Measurements from ENCODE around the gene TMEM242. TPM values are rescaled to one million over a fixed set of nuclear protein-coding genes. Genes with fewer than 3 reads are reported as not detected.

Gene TMEM242
- total RNA-seq, 1 donor from 2014 or later, result 7.5 TPM

DNA sequence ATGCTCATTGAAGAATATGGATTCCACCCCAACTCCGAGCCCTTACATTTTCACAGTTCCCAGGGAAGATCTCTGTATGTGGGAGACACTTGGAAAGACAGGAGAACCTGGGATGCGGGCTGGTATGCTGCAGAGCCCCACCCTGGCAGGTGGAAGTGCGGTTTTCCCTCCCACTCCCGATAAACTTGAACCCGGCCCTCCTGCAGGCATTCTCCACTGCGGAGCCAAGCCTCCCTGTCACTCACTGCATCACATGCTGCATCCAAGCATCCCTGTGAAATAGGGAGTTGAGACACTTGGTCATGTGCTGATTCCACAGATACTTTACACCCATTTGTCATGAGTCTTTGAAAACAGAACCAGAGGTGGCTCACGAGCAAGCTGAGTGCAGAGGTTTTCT lies 35.4 kb downstream of the TMEM242 start:
- DNase-seq, result no peak

DNA sequence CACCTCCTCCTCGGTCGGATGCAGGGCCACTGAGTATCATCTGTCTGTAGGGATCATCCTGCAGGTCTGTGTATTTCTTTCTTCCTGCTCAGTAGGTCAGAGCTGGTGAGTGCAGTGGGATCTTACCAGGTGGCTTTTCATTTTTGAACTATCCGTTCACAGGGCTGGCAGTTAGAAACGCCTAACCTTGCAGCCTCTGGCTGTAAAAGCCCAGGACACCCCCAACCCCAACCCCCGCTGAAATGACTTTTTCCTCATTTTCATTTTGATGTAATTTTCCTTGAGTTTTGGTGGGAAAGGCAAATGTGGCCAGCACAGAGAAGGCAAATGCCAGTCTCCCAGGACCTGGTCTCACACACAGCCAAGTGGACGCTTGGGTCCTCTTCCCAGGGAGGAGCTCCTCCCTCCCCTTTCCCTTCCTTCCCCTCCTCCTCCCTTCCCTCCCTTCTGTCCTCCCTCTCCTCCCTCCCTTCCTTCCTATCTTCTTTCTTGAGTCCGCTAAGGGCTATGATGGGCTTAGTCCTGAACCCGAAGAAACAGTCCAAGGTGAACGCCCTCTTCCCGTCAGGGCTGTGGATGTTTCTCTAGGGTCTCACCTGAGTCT lies 36.0 kb downstream of the TMEM242 start:
- no peak for DNase-seq

DNA sequence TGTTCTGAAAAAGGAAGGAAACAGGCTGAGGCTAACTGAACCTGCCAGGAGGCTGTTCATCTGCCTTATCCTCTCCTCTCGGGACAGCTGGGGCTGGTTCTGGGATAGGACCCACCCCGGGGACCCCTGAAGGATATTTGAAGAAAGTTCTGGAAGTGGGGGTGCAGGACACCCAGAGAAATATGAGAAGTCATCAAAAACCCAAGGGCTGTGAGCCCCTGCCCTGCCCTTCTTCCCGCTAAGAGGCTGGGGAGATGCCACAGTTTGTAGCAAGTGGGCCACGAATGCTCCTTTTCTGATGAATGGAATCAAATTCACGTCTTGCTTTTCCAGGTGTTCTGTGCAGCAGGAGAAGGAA lies 37.9 kb downstream of the TMEM242 start:
- DNase-seq, result no peak

DNA sequence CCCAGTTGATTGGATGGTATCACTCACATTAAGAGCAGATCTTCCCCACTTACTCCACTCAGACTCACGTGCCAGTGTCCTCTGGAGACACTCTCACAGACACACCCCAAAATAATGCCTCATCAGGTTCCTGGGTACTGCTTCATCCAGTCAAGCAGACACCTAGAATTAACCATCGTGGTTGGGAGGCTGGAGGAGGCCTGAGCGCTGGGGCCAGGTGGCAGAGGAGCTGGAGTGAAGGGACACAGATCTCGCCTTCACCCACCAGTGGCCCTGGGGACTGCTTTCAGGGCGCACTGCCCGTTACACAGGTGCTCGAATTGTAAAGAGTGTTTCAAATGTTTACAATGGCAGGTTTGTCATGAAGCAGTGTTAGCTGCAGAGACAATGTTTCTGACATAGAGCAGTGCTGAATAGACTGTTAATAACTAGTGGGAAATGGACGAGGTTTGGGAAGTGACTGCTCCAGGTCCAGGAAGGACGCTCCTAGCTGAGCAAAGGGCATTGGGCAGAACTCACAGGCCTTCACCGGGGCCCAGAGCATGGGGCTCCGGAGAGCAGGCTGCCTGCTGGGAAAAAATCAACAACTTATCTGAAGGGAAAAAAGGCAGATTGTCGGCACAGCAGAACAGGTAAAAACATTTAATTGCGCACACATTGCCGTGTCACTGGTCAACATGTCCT lies 38.4 kb downstream of the TMEM242 start:
- no peak for DNase-seq

DNA sequence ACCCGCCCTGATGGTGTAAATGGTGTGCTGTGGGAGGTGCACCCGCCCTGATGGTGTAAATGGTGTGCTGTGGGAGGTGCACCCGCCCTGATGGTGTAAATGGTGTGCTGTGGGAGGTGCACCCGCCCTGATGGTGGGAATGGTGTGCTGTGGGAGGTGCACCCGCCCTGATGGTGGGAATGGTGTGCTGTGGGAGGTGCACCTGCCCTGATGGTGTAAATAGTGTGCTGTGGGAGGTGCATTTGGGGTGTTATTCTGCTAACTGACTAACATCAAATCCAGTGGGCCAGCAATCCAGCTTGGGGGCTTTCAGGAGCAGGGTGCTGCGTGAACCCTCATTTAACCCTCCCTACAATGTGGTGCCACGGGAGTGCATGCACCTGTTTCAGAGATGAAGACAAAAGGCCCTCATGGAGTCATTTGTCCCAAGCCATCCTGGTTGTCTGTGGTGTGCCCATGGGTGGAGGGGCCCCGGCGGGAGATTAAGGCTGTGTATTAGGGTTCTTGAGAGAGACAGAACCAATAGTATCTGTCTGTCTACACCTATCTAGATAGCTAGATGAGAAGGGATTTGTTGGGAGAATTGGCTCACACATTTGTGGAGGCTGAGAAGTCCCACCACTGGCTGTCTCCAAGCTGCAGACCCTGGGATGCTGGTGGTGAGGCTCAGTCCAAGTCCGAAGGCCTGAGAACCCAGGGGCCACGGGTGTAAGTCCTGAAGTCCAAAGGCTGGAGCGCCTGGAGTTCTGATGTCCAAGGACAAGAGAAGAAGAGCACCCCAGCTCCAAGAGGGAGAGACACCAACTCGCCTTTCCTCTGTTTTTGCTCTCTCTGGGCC lies 39.2 kb downstream of the TMEM242 start:
- DNase-seq, result no peak

DNA sequence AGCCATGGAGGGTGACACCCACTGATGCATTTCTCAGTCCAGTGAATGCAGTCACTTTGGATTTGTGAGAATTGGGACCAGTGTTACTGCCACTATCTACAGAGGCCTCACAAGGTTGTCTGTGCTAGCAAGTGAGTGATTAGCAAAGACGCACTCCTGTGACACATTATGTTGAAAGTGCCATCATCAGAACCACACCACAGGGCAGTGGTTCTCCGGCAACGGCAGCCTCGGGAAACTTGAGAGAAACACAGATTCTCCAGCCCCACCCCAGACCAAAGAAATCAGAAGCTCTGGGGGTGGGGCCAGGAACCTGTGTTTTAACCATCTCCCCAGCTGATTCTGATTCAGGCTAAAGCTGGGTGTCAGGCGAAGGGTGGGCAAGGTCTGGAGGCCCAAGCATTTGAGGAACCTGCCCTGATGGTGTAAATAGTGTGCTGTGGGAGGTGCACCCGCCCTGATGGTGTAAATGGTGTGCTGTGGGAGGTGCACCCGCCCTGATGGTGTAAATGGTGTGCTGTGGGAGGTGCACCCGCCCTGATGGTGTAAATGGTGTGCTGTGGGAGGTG lies 39.9 kb downstream of the TMEM242 start:
- DNase-seq, result no peak

DNA sequence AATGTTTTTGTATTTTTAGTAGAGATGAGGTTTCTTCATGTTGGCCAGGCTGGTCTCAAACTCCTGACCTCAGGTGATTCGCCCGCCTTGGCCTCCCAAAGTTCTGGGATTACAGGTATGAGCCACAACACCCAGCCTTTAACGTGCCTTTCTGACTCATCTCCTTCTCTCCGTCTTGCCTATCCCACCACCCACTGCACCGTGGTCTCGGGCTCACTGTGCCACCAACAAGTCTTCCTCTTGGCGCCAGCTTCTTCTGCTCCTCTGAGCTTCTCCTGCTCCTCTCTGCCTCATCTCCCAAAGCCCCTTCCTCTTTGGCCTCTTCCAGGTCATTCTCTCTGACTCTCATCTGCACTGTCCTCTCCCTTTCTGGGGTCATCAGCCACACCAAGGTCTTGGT lies 41.0 kb downstream of the TMEM242 start:
- DNase-seq, result no peak

DNA sequence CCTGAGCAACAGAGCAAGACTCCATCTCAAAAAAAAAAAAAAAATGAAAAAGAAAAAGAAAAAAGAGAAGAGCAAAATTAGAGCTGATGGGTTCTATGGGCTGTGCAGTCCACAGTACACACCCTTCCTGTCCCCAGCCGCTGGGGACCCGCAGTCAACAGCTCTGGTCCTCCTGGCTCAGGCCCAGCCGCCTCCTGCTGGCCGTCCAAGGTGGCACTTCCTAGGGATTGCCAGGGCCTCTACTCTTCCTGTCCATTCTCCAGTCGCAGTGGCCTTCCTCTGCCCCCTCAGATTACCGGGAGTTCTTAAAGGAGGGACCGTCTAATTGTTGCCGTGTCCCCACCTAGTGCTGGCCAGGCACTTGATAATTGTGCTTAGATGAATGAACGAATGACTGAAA lies 41.7 kb downstream of the TMEM242 start:
- DNase-seq, result peak; percentile 59

DNA sequence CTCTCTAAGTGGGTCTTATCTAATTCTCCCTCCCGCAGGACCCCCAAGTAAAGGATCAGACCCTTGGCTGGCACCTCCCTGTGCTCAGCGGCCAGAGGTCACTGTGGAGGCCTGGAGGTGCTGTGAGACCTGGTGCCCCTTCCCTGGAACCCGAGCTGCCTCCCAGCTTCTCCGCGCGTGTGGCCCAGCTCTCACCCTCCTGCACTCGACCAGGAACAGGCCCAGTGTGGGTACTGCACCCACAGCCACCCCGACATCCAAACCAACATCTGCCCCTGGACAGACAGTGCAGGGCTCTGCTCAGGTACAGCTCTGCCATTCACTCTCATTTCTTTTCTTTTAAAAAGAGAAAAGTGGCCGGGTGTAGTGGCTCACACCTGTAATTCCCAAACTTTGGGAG lies 42.4 kb downstream of the TMEM242 start:
- DNase-seq, result no peak

DNA sequence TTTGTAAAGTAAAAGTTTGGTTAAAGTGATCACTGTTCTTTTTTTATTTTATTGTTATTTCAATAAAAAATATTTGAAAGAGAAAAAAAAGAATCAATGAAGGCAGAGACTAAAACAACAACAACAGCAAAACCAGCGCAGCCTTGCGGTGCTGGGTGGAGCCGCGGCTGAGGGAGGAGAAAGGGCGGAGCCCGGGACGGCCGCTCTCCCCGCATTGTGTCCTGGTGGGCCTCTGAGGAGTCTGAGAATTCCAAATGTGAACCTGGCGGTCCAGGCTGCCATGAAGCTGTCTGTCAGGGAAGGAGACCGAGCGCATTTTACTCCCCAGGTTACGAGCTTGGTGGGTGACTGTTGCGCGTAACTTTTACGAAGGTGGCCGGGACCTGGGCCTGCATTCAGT lies 43.2 kb downstream of the TMEM242 start:
- no peak for DNase-seq

DNA sequence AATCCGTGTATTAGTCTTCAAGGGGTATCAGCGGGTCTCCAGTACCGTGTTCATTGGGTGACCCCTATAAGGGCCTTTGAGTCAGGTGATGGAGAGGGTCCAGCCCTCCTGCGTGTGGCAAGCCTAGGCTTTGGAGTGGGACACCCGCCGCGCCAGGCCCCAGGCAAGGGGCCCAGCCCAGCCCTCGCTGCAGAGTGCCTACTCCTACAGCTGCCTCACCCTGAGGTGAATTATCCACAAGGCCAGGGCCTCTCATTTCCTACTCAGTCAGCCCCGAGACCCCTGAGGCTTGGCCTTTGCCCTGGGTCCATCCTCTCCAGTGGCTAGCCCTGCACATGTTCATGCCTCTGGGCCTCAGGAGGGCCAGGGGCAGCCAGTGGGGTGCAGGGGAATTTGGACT lies 45.1 kb downstream of the TMEM242 start:
- DNase-seq, result no peak

DNA sequence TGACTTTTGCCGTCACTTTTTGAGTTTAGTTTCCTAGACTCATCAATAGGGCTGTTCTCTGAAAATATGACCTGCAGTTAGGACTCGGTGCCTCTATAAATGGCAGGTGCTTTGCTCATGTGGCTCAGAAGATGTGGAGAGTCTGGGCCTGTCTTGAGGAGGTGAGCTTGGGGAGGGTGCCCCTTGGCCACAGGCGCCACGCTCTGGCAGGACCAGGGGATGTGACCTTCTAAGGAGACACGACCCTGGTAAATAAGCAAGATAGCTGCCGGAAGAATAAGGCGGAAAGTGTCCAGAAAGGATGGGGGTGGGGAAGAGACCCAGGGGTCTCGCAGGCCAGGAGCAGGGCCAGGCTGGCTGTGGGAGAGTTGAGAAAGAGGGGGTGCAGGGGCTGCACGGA lies 46.6 kb downstream of the TMEM242 start:
- no peak for DNase-seq

DNA sequence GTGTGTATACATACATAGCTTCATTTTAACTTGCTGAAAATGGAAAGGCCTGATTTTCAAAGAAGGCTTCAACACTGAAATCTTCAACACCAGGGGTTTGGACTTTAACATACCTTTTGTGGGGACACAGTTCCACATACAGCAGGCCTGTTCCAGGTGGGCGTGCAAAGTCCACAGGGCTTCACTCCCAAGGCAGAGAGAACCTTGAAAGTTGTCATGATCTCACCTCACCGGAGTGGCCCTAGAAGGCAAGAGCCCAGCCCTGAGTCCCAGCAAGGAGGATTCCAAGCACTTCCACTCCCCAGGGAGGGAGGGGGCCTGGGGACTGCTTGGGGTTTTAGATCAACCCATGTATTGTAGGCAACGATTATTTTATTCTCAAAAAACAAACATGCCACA lies 47.2 kb downstream of the TMEM242 start:
- no peak for DNase-seq

DNA sequence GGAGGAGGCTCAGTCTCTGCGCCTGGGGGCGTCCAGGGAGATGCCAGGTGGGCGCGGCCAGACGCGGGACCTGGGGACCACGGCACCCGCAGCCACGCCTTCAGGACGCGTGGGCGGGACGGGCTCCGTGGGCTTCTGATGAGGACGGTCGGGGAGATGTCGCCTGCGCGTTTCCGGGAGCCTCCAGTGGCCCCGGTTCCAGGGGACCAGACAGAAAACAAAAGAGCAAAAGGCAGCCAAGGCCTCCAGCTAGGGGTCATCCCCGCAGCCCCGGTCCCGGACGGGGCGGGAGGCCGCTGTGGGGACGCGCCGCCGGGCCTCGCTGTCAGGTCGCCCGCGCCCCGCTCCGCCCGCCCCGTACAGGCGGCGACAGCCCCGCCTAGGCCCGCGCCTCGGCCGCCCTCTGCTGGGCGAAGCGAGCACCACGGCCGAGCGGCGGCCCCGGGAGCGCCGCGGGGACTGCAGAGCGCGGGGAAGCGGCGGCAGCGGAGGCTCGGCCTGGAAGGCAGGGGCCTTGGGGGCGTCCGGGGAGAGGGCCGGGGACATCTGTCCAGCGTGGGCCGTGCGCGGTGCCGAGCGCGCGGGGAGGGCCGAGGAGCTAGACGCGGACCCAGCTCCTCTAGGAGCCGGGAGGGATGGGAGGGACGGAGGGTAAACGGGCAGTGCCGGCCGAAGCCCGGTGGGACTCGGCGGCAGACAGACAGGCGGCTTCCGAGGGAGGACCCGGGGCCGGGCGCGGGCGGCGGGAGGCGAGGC lies 48.7 kb downstream of the TMEM242 start:
- DNase-seq, result peak; percentile 79

DNA sequence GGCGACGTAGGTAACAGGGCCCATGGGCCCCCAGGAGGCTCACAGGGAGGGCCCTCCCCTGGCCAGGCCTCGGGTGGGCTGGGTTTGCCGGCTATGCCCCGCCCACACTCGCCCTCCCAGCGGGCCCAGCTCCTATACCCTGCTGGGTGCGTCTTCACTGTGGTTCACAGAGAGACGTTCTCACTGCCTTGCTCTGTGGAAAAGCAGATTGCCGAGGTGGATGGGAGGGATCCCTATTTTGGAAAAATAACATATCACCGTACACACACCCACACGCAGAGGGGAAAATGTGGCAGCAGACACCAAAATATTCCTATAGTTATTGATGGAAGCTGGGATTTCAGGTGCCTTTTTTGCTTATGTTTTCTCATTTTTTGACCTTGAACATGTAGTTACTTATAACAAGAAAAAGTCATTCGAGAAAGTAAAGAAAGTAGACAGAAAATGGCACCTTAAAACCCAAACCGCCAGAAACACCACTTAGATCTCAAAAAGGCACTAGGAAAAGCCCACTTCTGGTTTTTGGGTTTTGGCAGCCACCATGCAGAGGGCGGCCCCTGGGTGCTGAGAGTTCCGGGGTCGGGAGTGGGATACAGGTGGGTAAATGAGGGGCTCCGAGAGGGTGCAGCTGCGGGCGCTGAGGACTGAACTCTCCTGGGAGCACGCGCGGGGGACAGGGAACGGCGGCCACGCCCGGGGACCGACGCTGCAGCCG lies 49.4 kb downstream of the TMEM242 start:
- DNase-seq, result peak; percentile 38

DNA sequence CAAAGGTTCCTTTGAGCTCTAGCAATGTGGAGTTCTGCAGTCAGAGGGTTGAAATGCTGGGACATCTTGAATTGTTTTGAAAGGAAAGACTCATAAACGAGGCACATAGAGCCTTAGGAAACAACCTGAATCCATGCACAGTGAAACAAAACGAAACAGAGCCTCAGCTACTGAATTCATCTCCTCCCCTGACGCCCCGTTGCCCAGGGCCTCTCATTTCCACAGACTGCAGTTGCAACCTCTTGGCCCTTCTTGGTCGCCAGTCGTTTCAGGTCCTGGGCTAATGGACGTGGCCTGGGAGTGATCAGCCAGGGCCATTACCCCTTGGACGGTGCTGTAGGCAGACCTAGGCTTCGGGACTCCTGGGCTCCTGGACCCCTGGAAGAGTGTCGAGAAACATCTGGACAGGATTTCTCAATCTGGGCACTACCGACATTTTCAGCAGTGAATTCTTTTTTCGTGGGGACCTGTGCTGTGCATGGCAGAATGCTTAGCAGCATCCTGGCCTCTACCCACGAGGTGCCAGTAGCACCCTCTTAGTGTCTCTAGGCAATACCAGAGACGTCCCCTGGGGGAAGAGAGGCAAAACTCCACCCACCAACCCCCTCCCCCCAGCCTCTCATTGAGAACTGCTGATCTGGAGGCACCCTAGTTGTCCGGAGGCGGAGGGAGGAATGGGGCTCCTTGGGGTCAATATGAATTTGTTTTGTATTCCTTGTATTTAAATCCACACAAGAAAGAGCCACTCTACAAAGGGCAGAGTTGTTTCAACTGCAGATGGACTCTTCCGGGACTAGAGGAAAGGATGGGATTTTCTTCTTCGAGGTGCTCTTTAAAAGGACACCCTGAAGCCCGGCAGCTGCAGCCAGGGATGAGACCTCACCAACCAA lies 50.2 kb downstream of the TMEM242 start:
- no peak for DNase-seq

DNA sequence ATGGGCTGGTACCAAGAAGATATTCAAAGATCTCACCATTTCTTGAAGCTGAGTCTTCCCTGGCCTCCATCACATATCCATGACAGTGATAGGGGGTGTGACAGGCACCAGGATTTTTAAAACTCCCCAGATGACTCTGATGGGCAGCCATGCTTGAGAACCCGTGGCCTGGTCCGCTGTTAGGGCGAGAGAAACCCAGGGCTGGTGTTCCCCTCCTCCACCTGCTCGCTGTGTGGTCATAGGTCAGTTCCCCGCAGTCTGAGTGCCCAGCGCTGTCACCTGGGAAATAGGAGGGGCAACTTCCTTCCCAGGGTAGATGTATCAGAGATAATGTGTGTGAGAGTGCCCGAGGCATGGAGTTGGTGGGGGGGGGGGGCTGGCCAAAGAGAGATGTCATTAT lies 50.9 kb downstream of the TMEM242 start:
- DNase-seq, result no peak

DNA sequence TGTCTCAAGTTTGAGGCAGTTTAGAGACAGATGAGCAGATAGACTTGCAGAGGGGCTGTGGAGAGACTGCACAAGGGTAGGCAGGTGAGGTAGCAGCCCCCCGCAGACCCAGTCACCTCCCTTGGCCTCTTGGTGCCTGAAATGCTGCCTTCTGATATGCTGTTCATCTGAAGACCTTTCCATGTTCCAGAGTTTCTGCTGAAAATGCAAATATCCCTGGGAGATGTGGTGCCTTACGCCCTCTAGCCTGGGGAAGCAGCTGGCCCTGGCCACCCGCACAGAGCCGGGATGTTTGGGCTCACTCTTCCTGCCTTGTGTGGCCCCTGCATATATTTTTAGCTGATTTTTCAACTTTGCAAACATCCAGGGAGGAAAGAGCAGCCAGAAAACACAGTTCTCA lies 51.4 kb downstream of the TMEM242 start:
- DNase-seq, result no peak

DNA sequence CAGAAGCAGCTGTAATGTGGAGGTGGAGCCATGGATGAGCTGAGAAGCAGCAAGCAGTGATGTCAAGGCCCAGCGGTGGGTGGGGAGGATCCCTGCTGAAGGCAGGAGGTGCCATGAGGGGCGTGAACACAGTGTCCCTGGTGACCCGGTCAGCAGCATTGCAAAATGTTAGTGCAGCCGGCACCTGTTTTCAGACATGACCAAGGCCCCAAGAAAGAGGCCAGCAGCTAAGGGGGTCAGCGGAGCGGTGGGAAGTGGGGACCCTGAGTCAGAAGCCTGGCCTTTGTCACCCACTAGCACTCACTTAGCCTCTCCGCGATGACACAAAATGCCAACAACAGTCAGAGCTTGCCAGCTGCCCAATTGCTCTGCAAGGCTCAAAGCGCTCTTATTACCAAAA lies 51.9 kb downstream of the TMEM242 start:
- DNase-seq, result no peak

DNA sequence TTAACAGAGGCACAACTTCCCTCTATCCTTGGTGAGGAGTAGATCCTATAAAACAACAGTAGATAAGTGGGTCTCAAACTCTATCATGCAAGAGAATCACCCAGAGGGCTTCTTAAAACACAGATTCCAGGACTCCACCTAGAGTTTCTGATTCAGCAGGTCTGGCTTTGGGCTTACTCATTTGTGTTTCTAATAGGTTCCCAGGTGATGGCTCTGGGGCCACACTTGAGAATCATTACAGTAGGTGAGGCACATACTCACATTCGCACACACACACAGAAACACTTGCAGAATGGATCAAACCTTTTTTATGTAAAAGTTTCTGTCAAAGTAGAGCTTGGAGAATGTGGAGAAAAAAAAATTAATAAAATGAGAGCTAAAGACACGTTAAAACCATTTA lies 52.4 kb downstream of the TMEM242 start:
- DNase-seq, result no peak

DNA sequence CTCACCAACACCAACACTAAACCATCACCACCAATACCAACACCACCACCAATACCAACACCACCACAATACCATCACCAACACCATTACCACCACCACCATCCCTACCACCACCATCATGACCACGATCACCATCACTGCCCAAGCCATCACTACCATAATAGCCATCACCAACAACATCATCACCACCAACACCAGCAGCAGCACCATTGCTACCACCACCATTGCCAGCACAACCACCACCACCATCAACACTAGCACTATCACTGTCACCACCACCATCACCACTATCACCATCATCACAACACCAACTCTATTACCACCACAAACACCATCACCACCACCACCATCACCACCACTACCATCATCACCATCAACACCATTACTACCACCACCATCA lies 53.0 kb downstream of the TMEM242 start:
- DNase-seq, result no peak
